ENCODE measurements around the gene CHCHD1. TPM values are rescaled to one million over a fixed set of nuclear protein-coding genes. Genes with fewer than 3 reads are reported as not detected.

The CHCHD1 gene
- polyA plus RNA-seq, 2 of the 4 experiments (the other 2 are of a cell fraction) = 75.4 to 80.6 TPM

DNA sequence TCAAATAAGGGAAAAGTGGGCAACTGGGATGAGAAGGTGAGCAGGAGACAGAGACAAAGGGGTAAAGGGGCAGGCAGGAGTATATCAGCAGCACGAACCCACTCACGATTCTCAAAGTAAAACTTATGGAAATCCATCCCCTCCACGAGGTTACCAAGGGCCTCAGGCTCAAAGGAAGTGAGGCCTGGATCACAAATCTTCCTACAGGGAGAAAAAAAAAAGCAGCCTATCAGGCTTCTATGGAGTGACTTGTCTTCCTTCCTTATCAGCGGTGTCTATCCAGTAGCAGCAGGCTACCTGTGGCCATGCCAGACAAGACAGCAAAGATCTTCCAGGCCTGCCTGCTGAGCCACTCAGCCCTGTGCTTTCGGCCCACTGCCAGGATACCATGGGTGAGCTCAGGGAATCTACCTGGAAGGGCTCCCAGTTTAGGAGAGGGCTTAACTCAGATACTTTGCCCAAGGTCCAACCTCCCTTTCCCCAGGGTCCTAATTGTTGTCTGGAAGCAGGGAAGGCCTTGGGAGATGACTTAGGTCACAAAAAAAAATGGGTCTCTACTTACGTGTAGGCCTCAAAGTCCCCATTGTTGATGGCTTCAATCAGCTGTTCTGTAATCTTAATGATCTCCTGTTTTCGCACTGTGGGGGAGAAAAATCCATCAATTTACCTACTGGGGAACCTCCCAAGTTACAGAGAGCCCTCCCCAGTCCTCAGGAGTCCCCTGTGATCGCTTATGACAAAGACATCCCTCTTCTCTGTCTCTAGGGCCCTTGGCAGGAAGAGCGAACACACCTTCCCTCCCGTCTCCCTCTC, 35.3 kb downstream of the CHCHD1 start:
- POLR2A ChIA-PET = no interaction called here
- CTCF ChIA-PET = interaction anchor here (0.7 to 1.7 kb wide), 5 partner anchors 10 to 288 kb away, joined by 3 to 5 read pairs (median 4); no protein-coding TSS in a partner anchor
- 89% methylated on average over 10 of the region's 10 CpGs for WGBS (ENCODE audit: missing lambda C conversion rate)
- no peak for DNase-seq (ENCODE audit: low read depth in 1 of 2, low spot score in 1 of 2)
- H3K9me3 ChIP-seq = no peaks in the 10 kb centered on the region
- no peak overlapping the region for H3K27ac ChIP-seq
- TF ChIP-seq EP300 (IDR thresholded peaks at IDR 0.05) = no peak
- TF ChIP-seq MAFK (IDR thresholded peaks at IDR 0.05; ENCODE audit: partially characterized antibody) = no peak
- TF ChIP-seq JUN (IDR thresholded peaks at IDR 0.05) = no peak
- TF ChIP-seq ZSCAN20 (CRISPR knock-in tag; IDR thresholded peaks at IDR 0.05) = no peak
- no peak for TF ChIP-seq MAX (IDR thresholded peaks at IDR 0.05)
- TF ChIP-seq HEYL (CRISPR knock-in tag; IDR thresholded peaks at IDR 0.05) = no peak
- TF ChIP-seq HOXB5 (CRISPR knock-in tag; IDR thresholded peaks at IDR 0.05) = no peak
- TF ChIP-seq ZFP36 (IDR thresholded peaks at IDR 0.05; ENCODE audit: borderline replicate concordance, partially characterized antibody) = no peak
- no peak for TF ChIP-seq CBX8 (IDR thresholded peaks at IDR 0.05)
- TF ChIP-seq POLR2AphosphoS2 (conservative IDR thresholded peaks at IDR 0.05; ENCODE audit: low read length) = no peak
- TF ChIP-seq GATA3 (IDR thresholded peaks at IDR 0.05; ENCODE audit: borderline replicate concordance) = no peak
- TF ChIP-seq CEBPB (IDR thresholded peaks at IDR 0.05) = no peak
- TF ChIP-seq RFX5 (IDR thresholded peaks at IDR 0.05) = no peak
- no peak for TF ChIP-seq ELK1 (IDR thresholded peaks at IDR 0.05; ENCODE audit: low read depth, low read length)
- TF ChIP-seq, protein P1, sequence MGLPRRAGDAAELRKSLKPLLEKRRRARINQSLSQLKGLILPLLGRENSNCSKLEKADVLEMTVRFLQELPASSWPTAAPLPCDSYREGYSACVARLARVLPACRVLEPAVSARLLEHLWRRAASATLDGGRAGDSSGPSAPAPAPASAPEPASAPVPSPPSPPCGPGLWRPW (IDR thresholded peaks at IDR 0.05) = no peak
- no peak for TF ChIP-seq FOSL2 (IDR thresholded peaks at IDR 0.05)
- TF ChIP-seq FOSL2 (CRISPR knock-in tag; IDR thresholded peaks at IDR 0.05) = no peak
- no peak for TF ChIP-seq RCOR1 (IDR thresholded peaks at IDR 0.05; ENCODE audit: low read depth, low read length)
- TF ChIP-seq CHD2 (IDR thresholded peaks at IDR 0.05; ENCODE audit: low read length, partially characterized antibody) = no peak
- no peak for TF ChIP-seq CTCF (IDR thresholded peaks at IDR 0.05)
- no peak for TF ChIP-seq PHF8 (IDR thresholded peaks at IDR 0.05; ENCODE audit: borderline replicate concordance, low read depth)
- H3K4me3 ChIP-seq = no peak overlapping the region
- H3K4me1 ChIP-seq = no peaks in the 10 kb centered on the region
- no peak for ATAC-seq
- H3K4me2 ChIP-seq = no peak overlapping the region
- FAIRE-seq = no peak

GRCh38 chr10:73817826-73818225, 36.0 kb downstream of the CHCHD1 start:
- WGBS (ENCODE audit: missing lambda C conversion rate) = 96% methylated on average over 5 of the region's 5 CpGs
- H3K4me1 ChIP-seq = no peaks in the 10 kb centered on the region
- no peak for TF ChIP-seq REST (IDR thresholded peaks at IDR 0.05)
- no peak for TF ChIP-seq HOXB5 (CRISPR knock-in tag; IDR thresholded peaks at IDR 0.05)
- TF ChIP-seq CEBPB (IDR thresholded peaks at IDR 0.05) = no peak
- TF ChIP-seq HEYL (CRISPR knock-in tag; IDR thresholded peaks at IDR 0.05) = no peak
- TF ChIP-seq KDM1A (IDR thresholded peaks at IDR 0.05; ENCODE audit: low read depth) = no peak
- TF ChIP-seq, protein P2, sequence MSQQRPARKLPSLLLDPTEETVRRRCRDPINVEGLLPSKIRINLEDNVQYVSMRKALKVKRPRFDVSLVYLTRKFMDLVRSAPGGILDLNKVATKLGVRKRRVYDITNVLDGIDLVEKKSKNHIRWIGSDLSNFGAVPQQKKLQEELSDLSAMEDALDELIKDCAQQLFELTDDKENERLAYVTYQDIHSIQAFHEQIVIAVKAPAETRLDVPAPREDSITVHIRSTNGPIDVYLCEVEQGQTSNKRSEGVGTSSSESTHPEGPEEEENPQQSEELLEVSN (IDR thresholded peaks at IDR 0.05; ENCODE audit: borderline replicate concordance, low read depth) = no peak
- no peak for TF ChIP-seq TFCP2L1 (CRISPR knock-in tag; IDR thresholded peaks at IDR 0.05)
- no peak for TF ChIP-seq MAX (IDR thresholded peaks at IDR 0.05)
- no peak for TF ChIP-seq EHMT2 (IDR thresholded peaks at IDR 0.05; ENCODE audit: low read depth)
- TF ChIP-seq RCOR1 (IDR thresholded peaks at IDR 0.05; ENCODE audit: low read depth, low read length) = no peak
- TF ChIP-seq BHLHE40 (IDR thresholded peaks at IDR 0.05; ENCODE audit: low read depth, low read length) = no peak
- no peak for TF ChIP-seq ZFP36 (IDR thresholded peaks at IDR 0.05; ENCODE audit: borderline replicate concordance, partially characterized antibody)
- no peak for TF ChIP-seq HOXB13 (CRISPR knock-in tag; IDR thresholded peaks at IDR 0.05; ENCODE audit: low read depth)
- H3K27ac ChIP-seq = no peak overlapping the region
- H3K9me3 ChIP-seq = no peaks in the 10 kb centered on the region
- ATAC-seq = no peak
- CTCF ChIA-PET = interaction anchor here (1.3 to 1.9 kb wide), 3 partner anchors 9 to 19 kb away, joined by 4 read pairs; no protein-coding TSS in a partner anchor
- H3K4me3 ChIP-seq = no peak overlapping the region
- POLR2A ChIA-PET = no interaction called here
- FAIRE-seq = no peak
- H3K4me2 ChIP-seq = no peak overlapping the region
- DNase-seq (ENCODE audit: low read depth in 1 of 2, low spot score in 1 of 2) = no peak

Data from A549 (cell line).